T1000 (cell line): ENCODE measurements around the gene CCDC121.
"Not testable (repeated sequence)": the region's sequence is repeated elsewhere in the genome, so short reads cannot be mapped to it uniquely, and the experiment has no call there.

Experiments
- DNase-seq: peaks from one replicate; lab custom pipeline; 2025; ENCODE audit warnings: mixed read lengths; lab: John Stamatoyannopoulos, UW

The CCDC121 gene

DNA sequence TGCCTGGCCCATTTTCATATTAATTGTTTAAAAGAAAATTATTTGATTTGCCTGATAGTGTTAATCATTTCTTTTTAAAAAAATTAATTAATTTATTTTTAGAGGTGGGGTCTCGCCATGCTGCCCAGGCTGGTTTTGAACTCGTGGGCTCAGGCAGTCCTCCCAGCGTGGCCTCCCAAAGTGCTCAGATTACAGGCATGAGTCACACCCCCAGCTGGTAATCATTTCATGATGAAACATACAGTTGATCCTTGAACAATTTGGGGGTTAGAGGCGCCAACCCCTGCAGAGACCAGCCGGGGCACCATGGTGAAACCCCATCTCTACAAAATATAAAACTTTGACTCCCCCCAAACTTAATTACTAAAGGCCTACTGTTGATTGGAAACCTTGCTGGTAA is 8.0 kb upstream of the CCDC121 start:
- DNase-seq = no peak

DNA sequence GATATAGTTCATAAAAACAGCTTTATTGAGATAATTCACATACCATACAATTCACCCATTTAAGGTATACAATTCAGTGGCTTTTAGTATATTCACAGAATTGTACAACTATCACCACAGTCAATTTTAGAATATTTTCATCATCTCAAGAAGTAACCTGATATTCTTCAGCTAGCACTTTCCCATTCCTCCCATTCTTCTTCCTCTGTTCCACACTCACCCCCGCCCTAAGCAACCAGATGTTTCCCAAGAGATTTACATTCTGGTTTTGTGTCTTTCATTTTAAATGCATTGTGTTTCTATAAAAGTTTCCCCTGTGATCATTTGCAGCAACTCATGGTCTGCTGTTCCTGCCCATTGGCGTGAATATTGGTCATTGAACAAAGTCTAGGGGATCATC is 5.5 kb upstream of the CCDC121 start:
- DNase-seq = no peak

DNA sequence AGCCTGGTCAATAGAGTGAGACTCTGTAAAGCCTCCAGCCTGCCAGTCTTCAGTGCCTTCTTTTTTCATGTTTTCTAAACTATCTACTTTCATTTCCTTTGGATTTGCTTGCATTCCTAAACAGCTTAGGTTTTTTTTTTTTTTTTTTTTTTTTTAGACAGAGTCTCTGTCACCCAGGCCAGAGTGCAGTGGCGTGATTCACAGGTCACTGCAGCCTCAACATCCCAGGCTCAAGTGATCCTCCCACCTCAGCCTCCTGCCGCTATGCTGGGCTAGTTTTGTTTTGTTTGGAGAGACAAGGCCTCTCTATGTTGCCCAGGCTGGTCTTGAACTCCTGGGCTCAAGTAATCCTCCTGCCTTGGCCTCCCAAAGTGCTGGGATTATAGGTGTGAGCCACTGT is 1.4 kb upstream of the CCDC121 start:
- DNase-seq = not testable (repeated sequence)

DNA sequence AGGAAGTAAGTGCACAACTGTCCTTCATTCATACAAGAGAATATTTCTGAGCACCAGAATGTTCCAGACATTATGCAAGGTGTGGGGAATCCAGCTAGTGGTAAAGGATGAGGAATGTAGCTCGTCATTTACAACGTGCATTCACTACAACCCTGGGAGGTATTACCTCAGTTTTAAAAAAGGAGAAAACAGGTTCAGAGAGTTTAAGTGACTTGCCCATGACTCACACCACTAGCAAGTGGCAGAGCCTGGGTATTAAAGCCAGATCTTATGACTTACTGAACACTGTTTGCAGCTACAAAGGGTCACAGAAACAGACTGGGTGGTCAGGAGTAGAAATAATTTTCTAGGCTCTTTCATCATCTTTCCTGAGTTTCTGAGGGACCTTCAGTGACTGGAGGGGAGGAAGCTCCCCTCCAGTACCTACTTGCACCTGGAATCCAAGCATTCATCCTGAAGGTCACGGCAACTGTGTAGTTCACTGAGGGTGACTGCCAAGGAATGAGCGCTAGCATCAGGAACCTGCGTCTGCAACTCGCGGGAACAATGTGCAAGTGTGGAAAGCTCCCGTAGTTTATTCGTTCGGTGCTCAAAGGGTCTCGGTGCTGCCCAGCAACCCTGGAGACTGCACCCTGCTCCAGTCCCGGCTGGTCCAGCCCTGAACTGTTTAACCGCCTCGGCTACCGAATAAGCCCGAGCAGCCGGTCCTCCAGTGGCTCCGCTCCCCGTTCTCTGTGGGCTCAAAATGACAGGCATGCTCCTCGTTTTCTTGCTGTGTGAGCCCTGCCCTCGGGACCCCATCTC is 647 bp downstream of the CCDC121 start:
- peak; percentile 25 for DNase-seq

DNA sequence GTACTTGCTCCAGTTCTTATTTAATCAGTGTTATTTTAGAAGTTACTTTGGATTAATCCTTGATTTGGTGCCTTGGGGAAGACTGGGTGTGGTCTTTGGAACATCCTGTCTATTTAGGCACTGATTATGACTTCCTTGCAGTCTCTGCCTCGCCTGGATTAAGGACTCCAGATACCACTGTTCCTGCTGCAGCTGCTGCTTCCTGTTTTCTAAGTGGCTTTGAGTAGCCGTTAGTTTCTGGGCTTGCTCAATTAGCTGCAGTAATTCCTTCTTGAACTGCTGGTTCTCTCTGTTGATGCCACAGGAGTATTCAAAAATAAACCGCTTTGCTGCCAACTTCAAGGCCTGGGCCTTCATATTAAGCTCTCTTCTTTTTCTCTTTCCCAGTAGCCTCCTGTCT is 1.9 kb downstream of the CCDC121 start:
- DNase-seq = not testable (repeated sequence)

DNA sequence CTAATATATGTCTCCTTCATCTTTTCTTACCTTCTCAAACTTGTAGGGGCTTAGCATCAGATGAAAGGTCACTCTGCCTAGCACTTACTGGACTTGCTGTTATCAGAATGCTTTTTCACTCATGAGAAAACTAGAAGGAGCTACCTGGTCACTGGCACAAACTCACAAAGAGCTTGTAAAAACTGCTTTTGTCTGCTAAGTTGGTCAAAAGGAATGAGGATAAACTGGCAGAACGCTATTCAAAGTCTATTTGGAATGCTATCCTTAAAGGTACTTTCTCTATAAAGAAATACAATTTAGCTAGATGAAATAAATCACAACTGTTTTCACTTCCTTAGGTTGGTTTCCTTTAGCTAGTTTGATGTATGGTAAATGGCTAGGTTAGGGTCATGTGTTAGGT is 2.5 kb downstream of the CCDC121 start:
- DNase-seq = not testable (repeated sequence)

DNA sequence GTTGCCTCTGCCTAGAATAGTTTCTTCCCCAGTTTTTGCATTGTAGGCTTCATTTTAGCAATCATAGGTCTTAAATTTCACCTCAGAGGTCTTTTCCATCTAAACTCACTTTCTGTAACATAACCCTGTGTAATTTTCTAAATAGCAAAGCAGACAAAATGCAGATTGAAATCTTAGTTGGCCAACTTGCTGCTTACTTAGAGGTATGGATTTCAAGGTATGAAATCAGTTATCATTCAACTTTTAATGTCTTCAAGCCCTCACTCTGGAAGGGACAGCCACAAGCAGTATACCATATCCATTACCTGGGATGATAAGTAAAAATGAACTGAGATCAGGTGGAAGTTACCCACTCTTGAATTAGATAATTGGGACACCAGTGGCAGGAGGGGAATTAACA is 3.9 kb downstream of the CCDC121 start:
- DNase-seq = no peak

DNA sequence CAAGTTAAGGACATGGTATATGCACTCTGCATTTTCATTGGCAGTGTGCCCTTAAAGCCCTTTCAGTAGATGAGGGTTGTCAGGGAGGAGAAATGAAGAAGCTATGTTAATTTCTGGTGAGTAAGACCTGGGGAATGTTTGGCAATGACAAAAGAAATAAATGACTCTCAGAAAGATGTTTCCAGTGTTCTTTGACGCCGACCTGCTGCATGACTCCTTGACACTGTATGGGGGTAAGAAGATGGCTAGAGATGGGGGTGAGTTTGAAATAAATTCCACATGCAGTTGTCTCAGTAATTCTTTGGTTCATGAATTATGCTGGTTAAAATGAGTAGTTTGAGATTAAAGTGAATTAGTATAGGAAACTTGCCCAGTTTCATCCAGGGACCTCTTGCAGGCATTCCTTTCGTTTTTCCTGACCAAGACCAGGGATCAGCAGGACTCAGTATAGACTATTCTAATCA is 5.9 kb downstream of the CCDC121 start:
- no peak for DNase-seq

DNA sequence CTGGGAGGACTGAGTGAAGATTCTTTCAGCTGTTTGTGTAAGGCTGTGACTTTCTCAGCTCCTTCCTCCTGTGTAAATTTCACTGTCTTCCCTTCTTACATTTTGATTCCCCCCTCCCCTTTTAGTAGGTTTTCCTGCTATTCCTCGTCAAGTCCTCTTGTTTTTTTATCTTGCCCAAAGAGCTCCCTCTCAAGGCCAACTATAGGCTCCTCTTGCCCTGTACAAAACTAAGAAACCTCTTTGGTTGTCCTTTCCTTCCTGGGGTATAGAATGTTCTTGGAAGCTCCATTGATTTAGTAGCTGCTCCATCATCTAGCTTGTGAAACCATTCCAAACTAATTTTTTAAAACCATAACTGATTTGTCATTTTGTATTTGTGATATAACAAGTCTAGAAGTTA is 7.3 kb downstream of the CCDC121 start:
- DNase-seq = no peak

DNA sequence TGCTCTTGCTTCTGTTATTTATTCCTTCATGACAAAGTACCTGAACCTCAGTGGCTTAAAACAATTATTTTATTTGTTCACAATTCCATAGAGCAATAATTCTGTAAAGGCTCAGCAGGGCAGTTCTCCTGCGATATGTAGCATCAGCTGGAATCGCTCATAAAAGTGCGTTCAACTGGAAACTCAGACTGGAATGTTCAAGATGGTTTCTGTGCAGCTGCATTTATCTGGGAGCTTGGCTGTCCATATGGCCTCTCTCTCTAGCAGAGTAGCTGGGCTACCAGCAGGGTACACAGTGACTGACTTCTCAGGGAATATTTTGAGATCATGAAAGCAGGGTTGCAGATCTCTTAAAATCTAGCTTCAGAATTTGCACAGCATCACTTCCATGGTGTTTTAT is 13.5 kb downstream of the CCDC121 start:
- DNase-seq = no peak

DNA sequence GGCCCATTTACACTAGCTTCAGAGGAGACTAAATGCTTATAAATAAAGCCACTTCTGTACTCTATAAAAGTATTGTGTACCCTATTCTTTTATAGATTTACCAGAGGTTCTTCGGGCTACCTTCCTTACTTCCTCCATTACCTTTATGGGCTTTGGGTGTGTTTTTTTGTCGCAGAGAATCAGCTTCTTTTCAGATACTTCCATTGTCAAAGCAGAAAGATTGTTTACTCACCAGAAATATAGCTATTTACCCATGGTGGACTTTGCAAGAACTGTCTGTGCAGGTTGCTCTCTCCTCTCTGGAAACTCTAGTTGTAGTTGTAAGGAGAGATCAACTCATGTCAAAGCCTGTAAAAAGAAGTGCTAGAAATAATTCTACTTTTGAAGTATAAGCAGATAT is 14.8 kb downstream of the CCDC121 start:
- DNase-seq = no peak

DNA sequence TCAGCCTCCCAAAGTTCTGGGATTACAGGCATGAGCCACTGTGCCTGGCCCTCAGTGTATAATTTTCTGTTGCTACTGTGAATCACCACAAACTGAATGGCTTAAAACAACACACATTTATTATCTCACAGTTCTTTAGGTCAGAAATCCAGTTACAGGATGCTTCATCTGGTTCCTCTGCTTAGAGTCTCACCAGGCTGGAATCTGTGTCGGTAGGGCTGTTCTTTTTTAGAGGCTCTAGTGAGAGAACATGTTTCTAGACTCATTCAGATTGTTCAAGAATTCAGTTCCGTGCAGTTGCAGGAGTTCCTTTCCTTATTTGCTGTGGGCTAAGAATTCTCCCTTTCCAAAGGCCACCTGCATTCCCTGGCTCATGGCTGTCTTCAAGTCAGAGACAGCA is 22.2 kb downstream of the CCDC121 start:
- DNase-seq = no peak

DNA sequence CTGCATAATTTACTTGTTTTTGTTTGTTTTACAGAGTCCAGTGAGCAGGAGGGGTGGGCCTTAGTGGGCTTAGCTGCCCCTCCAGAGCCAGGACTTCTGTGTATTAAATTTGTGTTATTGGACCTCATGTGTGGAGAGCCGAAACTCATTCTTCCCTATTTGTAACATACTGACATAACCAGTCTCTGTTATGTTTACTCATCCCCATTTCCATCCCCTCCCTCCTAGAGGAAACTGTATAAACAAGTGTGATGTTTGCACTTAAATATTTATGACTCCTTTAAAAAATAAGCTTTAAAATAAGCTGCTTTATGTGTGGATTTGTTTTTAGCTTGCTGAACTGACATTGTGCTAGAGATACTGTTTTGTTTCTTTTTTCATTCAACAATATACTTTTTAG is 32.2 kb downstream of the CCDC121 start:
- DNase-seq = no peak

DNA sequence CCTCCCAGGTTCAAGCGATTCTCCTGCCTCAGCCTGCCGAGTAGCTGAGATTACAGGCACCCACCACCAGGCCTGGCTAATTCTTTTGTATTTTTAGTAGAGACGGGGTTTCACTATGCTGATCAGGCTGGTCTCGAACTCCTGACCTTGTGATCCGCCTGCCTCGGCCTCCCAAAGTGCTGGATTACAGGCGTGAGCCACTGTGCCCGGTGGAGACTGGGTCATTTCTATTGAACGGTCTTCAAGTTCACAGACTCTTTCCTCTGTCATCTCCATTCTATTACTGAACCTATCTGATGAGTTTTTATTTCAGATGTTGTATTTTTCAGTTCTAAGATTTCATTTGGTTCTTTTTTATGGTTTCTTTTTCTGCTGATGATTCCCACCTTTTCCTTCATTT is 33.4 kb downstream of the CCDC121 start:
- DNase-seq = not testable (repeated sequence)

DNA sequence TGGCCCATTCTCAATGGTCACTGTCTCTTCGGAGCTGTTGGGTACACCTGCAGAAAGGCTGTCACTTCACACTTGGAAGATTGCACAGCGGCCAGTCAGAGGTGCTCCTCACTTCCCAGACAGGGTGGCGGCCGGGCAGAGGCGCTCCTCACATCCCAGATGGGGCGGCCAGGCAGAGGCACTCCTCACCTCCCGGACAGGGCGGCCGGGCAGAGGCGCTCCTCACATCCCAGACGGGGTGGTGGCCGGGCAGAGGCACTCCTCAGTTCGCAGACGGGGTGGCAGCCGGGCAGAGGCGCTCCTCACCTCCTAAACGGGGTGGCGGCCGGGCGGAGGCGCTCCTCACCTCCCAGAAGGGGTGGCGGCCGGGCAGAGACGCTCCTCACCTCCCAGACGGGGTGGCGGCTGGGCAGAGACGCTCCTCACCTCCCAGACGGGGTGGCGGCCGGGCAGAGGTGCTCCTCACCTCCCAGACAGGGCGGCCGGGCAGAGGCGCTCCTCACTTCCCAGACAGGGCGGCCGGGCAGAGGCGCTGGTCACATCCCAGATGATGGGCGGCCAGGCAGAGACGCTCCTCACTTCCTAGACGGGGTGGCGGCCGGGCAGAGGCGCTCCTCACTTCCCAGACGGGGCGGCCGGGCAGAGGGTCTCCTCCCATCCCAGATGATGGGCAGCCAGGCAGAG is 34.6 kb downstream of the CCDC121 start:
- not testable (repeated sequence) for DNase-seq

DNA sequence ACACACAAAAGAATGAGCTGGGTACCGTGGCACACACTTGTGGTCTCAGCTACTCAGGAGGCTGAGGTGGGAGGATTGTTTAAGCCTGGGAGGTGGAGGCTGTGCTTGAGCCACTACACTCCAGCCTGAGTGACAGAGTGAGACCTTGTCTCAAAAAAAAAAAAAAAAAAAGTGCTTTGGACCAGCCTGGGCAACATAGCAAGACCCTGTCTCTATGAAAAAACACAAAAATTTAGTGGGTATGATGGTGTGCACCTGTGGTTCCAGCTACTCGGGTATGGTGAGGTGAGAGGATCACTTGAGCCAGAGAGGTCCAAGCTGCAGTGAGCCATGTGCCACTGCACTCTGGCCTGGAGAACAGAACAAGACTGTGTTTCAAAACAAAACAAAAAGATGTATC is 35.6 kb downstream of the CCDC121 start:
- no peak for DNase-seq

DNA sequence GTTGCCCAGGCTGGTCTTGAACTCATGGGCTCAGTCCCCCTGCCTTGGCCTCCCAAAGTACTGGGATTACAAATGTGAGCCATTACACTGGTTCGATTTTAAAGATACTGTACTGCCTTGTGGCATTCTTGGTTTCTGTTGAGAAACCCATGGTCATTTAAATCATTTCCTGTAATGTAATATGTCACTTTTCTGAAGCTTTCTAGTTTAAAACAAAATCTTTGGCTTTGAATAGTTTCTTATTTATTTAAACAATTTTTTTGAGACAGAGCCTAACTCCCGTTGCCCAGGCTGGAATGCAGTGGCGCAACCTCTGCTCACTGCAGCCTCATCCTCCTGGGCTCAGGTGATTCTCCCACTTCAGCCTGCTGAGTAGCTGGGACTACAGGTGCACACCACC is 37.1 kb downstream of the CCDC121 start:
- no peak for DNase-seq

DNA sequence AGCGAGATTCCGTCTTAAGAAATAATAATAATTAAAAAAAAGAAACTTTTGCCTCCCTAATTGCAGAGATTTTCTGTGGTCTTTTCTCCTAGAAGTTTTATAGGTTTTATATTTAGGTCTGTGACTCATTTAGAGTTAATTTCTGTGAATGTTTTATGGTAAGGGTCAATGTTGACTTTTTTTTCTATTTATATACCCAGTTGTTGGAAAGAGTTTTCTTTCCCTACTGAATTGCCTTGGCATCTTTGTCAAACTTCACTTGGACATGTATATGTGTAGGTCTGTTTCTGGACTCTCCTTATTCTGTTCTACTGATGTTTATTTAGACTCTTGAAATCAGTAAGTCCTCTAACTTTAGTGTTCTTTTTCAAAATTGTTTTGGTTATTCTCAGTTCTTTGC is 40.5 kb downstream of the CCDC121 start:
- no peak for DNase-seq

DNA sequence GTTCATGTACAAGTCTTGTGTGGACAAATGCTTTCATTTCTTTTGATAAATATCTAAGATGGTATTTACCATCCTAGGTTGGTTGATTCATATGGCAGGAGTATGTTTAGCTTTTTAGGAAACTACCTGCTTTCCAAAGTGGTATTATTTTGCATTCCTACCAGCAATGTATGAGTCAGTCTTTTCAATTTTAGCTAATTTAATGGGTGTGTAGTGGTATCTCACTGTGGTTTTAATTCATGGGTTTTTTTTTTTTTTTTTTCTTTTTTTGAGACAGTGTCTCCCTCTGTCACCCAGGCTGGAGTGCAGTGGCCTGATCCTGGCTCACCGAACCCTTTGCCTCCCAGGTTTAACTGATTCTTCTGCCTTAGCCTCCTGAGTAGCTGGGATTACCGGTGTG is 41.8 kb downstream of the CCDC121 start:
- DNase-seq = no peak

DNA sequence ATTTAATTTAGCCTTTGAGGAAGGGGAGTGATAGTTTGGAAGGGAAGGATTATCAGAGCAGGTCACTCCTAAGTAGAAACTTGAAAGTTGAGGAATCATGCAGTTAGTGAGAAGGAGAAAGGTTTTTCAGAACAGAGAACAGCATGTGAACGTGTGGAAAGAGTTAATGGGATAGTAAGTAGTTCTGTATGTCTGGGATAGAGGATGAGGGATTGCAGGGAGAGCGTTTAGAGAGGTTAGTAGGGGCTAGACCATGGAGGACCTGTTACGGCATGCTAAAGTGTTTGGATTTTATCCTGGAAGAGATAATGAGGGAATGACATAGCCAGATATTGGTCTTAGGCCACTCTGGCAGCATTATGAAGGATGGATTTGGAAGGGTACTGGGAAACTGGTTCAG is 44.2 kb downstream of the CCDC121 start:
- DNase-seq = no peak

DNA sequence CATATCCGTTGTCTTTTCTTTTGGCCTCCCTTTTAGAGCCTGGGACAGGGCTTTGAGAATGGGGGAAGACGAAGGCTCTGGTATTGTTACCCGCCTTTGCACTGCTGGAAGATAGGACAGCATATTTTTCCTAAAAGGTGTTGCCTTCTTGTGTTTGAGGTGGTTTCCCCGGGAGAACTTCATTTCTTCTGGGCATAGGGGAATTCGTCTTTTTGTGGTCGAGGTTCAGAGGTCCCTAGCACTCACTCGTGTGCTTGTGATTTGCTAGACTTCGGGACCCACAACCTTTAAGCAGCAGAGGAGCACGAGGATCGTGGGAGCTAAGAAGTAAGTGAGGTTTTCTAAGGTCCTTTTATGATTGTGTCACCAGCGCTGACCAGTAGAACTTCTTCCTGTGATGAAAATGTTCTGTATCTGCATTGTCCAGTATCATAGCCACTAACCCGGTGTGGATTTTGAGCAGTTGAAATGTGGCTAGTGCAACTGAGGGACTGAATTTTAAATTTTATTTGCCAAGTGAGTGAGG is 45.4 kb downstream of the CCDC121 start:
- no peak for DNase-seq

DNA sequence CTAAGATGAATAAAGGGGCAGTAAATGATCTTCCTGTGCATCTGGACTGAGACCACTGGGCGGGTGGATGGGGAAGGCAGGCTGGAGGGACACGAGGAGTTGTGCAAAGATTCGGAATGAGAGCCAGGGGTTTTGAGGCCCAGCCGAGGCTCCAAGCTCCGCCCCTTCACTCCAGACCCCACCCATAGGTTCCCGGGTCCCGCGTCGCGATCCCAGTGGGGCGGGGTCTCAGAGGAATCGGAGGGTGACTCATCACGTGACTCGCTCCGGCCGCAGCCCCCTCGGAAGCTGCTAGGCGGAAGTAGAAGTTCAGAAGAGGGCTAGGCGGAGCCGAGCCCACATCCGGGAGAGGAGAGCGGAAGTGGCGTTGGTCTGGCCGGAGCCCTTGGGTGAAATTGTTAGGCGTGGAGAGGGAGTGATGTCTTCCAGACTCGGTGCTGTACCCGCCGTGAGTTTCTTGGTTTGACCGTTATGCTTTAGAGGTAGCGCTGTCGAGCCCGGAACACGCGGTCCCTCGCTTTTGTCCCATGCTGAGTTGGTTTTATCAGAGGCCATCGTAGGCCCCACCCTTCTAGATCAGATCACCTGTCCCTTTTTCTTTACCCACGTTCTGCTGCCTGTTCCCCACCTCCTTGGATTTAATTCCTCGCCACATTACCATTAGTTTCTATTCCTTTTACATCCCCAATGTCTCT is 46.0 kb downstream of the CCDC121 start, which contains the start of gene ZNF512:
Gene ZNF512, plus strand, starts transcription at position 348 of the 695 bp plus-strand sequence. Its CDS starts 71 bp downstream, at position 419.
- peak; percentile 78 for DNase-seq
